ENCODE results near the gene TRAK1.

- TF ChIP-seq EZH2 (IDR thresholded peaks at IDR 0.05): no peak
- no peak for TF ChIP-seq FOXP2 (optimal IDR thresholded peaks at IDR 0.05; ENCODE audit: control extremely low read depth, extremely low read length, insufficient read depth)
- no peak for TF ChIP-seq POLR2AphosphoS5 (IDR thresholded peaks at IDR 0.05; ENCODE audit: borderline replicate concordance, low read depth, low read length)
Observed at GRCh38 chr3:42057561-42058211, 33.5 kb upstream of the TRAK1 start.
